Measurements from ENCODE around the gene SLC12A1.

The SLC12A1 gene

GRCh38 chr15:48244921-48245320, 38.8 kb downstream of the SLC12A1 start:
- DNase-seq, result no peak

GRCh38 chr15:48248414-48248813, 42.3 kb downstream of the SLC12A1 start:
- DNase-seq, result no peak

- no peak for DNase-seq
These were observed 44.6 kb downstream of the SLC12A1 start for GRCh38 chr15:48250640-48251076.

- no peak for DNase-seq
These were observed 47.1 kb downstream of the SLC12A1 start for GRCh38 chr15:48253172-48253571.

- DNase-seq, result no peak
These were observed 59.0 kb downstream of the SLC12A1 start for GRCh38 chr15:48265135-48265534.

- DNase-seq, result no peak
These were observed 60.1 kb downstream of the SLC12A1 start for GRCh38 chr15:48266024-48266689.

- DNase-seq, result no peak
These were observed 61.7 kb downstream of the SLC12A1 start for GRCh38 chr15:48267766-48268165.

GRCh38 chr15:48273049-48273448, 66.9 kb downstream of the SLC12A1 start:
- no peak for DNase-seq

GRCh38 chr15:48278666-48279065, 72.6 kb downstream of the SLC12A1 start:
- DNase-seq, result no peak

- DNase-seq, result no peak
These were observed 73.5 kb downstream of the SLC12A1 start for GRCh38 chr15:48279608-48280007.

- DNase-seq, result no peak
These were observed 75.6 kb downstream of the SLC12A1 start for GRCh38 chr15:48281674-48282073.

- DNase-seq, result no peak
These were observed 76.1 kb downstream of the SLC12A1 start for GRCh38 chr15:48282216-48282615.

- no peak for DNase-seq
These were observed 77.5 kb downstream of the SLC12A1 start for GRCh38 chr15:48283396-48284145.

- DNase-seq, result no peak
These were observed 79.5 kb downstream of the SLC12A1 start for GRCh38 chr15:48285329-48286214.

GRCh38 chr15:48289628-48290027, 83.5 kb downstream of the SLC12A1 start:
- DNase-seq, result no peak

- DNase-seq, result no peak
These were observed 86.4 kb downstream of the SLC12A1 start for GRCh38 chr15:48292458-48292857.

- DNase-seq, result no peak
These were observed 91.6 kb downstream of the SLC12A1 start for GRCh38 chr15:48297668-48298067.

GRCh38 chr15:48298914-48299313, 92.8 kb downstream of the SLC12A1 start:
- no peak for DNase-seq

- no peak for DNase-seq
These were observed 93.9 kb downstream of the SLC12A1 start for GRCh38 chr15:48300038-48300437.

- DNase-seq, result no peak
These were observed 98.3 kb downstream of the SLC12A1 start for GRCh38 chr15:48304398-48304797.

GRCh38 chr15:48306639-48307038, 100.5 kb downstream of the SLC12A1 start:
- no peak for DNase-seq

- DNase-seq, result no peak
These were observed 101.5 kb downstream of the SLC12A1 start for GRCh38 chr15:48307586-48307985.

GRCh38 chr15:48309740-48310139, 103.6 kb downstream of the SLC12A1 start:
- DNase-seq, result no peak

- DNase-seq, result no peak
These were observed 107.1 kb downstream of the SLC12A1 start for GRCh38 chr15:48313216-48313615.

Data from activated CD8-positive, alpha-beta memory T cell treated with anti-CD3 and anti-CD28 coated beads for 24 hours (primary cell).